Measurements from ENCODE around the gene LDHAL6A.

Gene LDHAL6A

GRCh38 chr11:18490736-18491485 is 35.3 kb downstream of the LDHAL6A start:
- no peak for DNase-seq (ENCODE audit: low spot score)

GRCh38 chr11:18491924-18492323 is 36.3 kb downstream of the LDHAL6A start:
- DNase-seq (ENCODE audit: low spot score), result no peak

- no peak for DNase-seq (ENCODE audit: low spot score)
These were observed 37.2 kb downstream of the LDHAL6A start for GRCh38 chr11:18492888-18493287.

- no peak for DNase-seq (ENCODE audit: low spot score)
These were observed 37.7 kb downstream of the LDHAL6A start for GRCh38 chr11:18493310-18493709.

DNA sequence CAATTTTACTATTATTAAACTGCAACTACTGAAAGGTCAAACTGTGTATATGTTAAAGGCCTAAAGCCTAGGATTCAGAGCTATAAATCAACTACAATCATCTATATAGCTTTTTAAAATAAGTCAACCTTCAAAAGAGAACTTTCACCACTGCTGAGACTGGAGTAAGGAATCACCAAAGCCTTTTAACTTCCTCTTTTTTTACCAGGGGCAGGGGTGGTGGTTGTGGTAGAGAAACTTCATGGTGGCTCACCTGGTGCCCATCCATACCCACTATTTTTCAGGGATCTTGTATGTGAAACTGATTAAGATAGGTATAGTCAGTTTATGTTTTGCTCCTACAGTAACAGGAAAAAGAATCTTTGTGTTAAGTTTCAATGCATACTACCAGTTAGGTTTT is 39.6 kb downstream of the LDHAL6A start:
- no peak for DNase-seq (ENCODE audit: low spot score)

GRCh38 chr11:18495703-18496102 is 40.0 kb downstream of the LDHAL6A start:
- DNase-seq (ENCODE audit: low spot score), result no peak

DNA sequence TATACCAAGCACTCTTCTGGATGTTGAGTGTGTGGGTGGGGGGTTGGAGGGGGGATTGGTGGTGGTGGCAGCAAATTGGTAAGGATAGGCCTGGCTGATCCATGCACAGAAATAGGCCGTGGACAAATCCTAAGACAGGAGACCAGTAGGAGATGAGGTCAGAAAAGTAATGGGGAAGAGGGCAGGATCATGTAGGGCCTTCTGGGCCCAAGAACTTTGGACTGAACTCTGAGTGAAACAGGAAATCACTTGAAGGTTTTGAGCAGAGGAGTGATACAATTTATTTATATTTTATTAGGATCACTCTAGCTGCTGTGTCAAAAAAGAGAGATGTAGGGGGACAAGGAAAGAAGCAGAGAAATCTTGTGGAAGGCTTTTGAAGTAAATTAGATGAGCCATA is 42.4 kb downstream of the LDHAL6A start:
- no peak for DNase-seq (ENCODE audit: low spot score)

DNA sequence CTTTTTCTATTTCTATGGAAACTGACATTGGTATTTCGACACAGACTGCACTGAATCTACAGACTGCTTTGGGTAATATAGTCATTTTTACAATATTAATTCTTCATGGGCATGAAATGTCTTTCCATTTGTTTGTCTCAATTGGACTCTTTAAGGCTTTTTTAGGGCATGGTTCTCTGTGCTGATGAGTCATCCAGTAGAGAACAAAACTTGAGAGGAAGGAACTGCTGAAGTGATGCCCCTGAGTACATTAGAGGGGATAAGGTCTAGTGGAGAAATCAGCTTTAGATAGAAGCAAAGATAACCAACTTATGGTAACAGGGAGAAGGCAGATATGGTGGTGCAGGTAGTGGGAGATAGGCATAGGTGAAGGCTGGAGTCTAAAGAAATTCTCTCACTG is 46.0 kb downstream of the LDHAL6A start:
- DNase-seq (ENCODE audit: low spot score), result no peak

DNA sequence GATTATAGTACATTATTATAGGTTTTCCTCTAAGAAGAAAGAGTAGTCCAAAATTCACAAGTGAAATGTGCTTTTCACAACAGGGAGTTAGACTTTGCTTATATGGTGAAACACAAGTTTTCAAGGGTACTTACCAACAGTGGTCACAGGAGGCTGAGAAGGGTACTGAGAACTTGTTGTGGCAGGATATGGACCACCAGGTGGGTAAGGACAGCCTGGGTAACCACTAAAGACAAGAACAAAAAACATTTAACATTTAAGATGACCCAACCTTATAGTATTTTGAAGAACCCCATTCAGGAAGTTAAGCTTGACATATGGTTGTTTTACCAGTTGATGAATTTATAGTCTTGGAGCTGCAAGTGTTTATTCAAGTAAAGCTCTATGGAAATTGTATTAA is 46.7 kb downstream of the LDHAL6A start:
- no peak for DNase-seq (ENCODE audit: low spot score)

DNA sequence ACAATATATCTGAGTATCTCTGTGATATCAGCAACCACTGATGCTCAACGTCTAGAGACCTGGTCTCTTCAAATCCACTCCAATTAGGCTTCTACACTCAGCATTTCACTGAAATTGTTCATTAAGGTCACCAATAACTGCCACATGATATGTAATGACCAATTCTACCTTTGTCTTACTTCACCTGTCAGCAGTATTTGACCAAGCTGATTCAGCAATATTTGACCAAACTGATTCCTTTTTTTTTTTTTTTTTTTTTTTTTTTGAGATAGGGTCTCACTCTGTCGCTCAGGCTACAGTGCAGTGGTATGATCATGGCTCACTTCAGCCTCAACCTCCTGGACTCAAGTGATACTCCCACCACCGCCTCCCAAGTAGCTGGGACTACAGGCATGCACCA is 65.5 kb downstream of the LDHAL6A start:
- no peak for DNase-seq (ENCODE audit: low spot score)

GRCh38 chr11:18522388-18522787 is 66.7 kb downstream of the LDHAL6A start:
- DNase-seq (ENCODE audit: low spot score), result no peak

GRCh38 chr11:18523084-18523483 is 67.4 kb downstream of the LDHAL6A start:
- no peak for DNase-seq (ENCODE audit: low spot score)

DNA sequence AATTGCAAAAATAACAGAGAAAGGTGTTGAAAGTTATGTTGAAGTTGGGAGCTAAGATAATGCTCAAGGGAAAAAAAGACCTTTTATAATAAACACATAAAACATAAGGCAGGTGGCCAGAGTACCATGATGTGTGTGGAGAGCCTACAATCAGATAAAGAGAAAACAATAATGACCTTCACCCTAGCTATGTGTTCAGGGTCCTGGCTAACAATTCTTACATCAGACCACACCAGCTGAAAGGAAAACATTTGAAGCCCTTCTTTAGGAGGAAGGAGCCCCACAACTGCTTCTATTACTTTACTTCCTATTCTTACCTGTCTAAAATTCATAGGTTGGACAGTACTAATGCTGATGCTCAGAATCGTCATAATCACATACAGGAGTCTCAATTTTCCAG is 68.6 kb downstream of the LDHAL6A start:
- DNase-seq (ENCODE audit: low spot score), result no peak

GRCh38 chr11:18526130-18526520 is 70.5 kb downstream of the LDHAL6A start:
- DNase-seq (ENCODE audit: low spot score), result peak; percentile 8

DNA sequence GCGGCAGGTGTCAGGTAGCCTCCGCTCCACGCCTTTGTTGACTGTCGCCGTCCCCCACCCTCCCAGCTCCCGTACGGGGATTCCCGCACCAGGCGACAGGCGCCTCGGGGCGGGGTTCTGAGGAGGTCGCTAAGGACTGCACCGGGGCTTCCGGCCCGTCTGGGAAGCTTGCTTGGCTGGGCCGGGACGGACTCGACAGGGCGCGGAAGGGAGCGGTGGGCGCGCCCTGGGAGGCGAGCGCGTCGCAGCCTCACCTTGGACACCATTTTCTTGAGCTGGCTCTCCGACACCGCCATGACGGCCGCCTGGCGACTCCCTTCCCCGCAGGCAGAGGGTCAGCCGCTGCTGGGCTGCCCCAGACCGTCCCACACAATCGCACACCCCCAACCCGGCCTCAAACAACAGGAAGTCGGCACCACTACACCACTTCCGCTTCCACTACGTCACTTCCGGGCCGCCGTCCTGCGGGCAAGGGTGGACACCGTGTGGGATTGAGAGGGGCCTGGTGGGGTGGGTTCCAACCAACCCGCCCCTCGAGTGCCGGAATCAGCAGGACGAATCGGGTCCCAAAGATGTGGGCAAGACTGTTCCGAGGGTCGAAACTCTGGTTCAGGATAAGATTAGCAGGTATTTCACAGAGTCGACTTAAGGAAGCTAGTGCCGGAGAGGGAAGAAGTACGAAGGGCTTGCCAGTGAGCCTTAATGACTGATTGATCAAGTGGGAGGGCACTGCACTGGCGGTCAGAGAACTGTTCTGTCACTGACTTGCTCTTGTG is 71.1 kb downstream of the LDHAL6A start, which contains the start of gene TSG101:
Gene TSG101 (minus strand): TSS at position 422 of the 776 bp plus-strand sequence. CDS start 126 bp downstream, at position 296.
- DNase-seq (ENCODE audit: low spot score), result peak; percentile 93

DNA sequence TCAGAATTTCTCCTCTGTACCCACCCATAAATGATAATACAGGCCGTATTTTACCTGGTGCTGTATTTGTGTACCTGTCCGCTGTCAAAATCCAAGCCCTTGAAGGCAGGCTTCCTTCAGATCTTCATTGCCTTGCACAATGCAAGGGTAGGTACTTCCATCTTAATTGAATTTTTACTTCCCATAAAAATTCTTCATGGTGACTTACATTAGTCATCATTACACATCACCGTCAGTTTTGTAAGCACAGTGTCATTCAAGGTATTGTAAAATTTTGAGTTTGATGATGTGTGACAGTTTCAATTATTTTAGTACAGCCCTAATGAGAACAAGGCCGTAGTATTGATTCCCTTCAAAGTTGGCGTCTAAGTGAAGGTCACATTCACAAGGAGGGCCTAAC is 71.9 kb downstream of the LDHAL6A start:
- peak; percentile 16 for DNase-seq (ENCODE audit: low spot score)

Measured in pons (tissue), 1 donor.